IMR-90 (cell line): ENCODE results near the gene PIKFYVE. TPM values are rescaled to one million over a fixed set of nuclear protein-coding genes. Genes with fewer than 3 reads are reported as not detected.
A peak's percentile ranks its signal among the peaks of the same experiment; 100 is the strongest.
"Not testable (repeated sequence)": the region's sequence is repeated elsewhere in the genome, so short reads cannot be mapped to it uniquely, and the experiment has no call there.

Source experiments
- ATAC-seq: fragments of 200-7000 bp; cut with Tn5 transposase; 2 replicates; pipeline ENCODE4 v1.9.1; 2020; ENCODE audit warnings: low read depth, mild to moderate bottlenecking, moderate library complexity
- BruUV-seq: library from RNA; stranded (reverse); fragments of 400-500 nt; replicated peaks from 2 replicates; lab custom pipeline; 2021; lab: Mats Ljungman, UMichigan
- CTCF ChIA-PET: fragments of 300-600 bp; formaldehyde crosslinking; extraction: SDS; loops from one replicate; lab custom pipeline; 2021; ENCODE audit warnings: antibody characterized with exemption; lab: Yijun Ruan, JAX
- POLR2A ChIA-PET: fragments of 300-600 bp; sonication (Branson Sonifier 250); formaldehyde crosslinking; loops from one replicate; lab custom pipeline; 2022; ENCODE audit warnings: antibody characterized with exemption; ENCODE audit not compliant: unreplicated experiment; lab: Charles Lee
- DNase-seq: peaks from one replicate; pipeline ENCODE4 v3.0.0; 2013
- H2AFZ ChIP-seq: replicated peaks from 2 replicates; pipeline ENCODE3; 2013; ENCODE audit warnings: low read length, mild to moderate bottlenecking; ENCODE audit not compliant: poor library complexity
- H2AK5ac ChIP-seq: 2 replicates; pipeline ENCODE4 v1.6.1; 2013; ENCODE audit warnings: low read depth, low read length, inconsistent platforms
- H2AK9ac ChIP-seq: replicated peaks from 2 replicates; pipeline ENCODE3; 2013; ENCODE audit warnings: mild to moderate bottlenecking, low read depth, low read length, moderate library complexity; ENCODE audit not compliant: poor library complexity
- H2BK120ac ChIP-seq: 2 replicates; pipeline ENCODE4 v1.6.1; 2013; ENCODE audit warnings: low read depth, low read length, inconsistent platforms
- H2BK15ac ChIP-seq: 3 replicates; pipeline ENCODE4 v1.6.1; 2013; ENCODE audit warnings: low read depth, low read length, inconsistent platforms
- H2BK20ac ChIP-seq: 2 replicates; pipeline ENCODE4 v1.6.1; 2013; ENCODE audit warnings: low read depth, mild to moderate bottlenecking, inconsistent platforms, low read length, moderate library complexity
- H2BK5ac ChIP-seq: 2 replicates; pipeline ENCODE4 v1.6.1; 2013; ENCODE audit warnings: mild to moderate bottlenecking, low read depth, low read length, inconsistent platforms; ENCODE audit not compliant: poor library complexity, severe bottlenecking
- H3K14ac ChIP-seq: replicated peaks from 2 replicates; pipeline ENCODE4 v1.6.1; 2013; ENCODE audit warnings: low read depth, low read length, inconsistent platforms
- H3K18ac ChIP-seq: 2 replicates; pipeline ENCODE4 v1.6.1; 2013; ENCODE audit warnings: low read depth, low read length, control low read depth
- H3K23ac ChIP-seq: 2 replicates; pipeline ENCODE4 v1.6.1; 2013; ENCODE audit warnings: low read depth, low read length, inconsistent platforms
- H3K27ac ChIP-seq: 2 replicates; pipeline ENCODE4 v1.5.1; 2013; ENCODE audit warnings: mild to moderate bottlenecking, control low read depth, low read length; ENCODE audit not compliant: insufficient read depth
- H3K27me3 ChIP-seq: 2 replicates; pipeline ENCODE4 v1.6.1; 2013; ENCODE audit warnings: low read length; ENCODE audit not compliant: control insufficient read depth, insufficient read depth
- H3K36me3 ChIP-seq: 2 replicates; pipeline ENCODE4 v1.6.1; 2013; ENCODE audit warnings: low read length, mixed read lengths; ENCODE audit not compliant: control insufficient read depth, insufficient read depth
- H3K4ac ChIP-seq: 2 replicates; pipeline ENCODE4 v1.6.1; 2013; ENCODE audit warnings: low read depth, low read length, inconsistent platforms
- H3K4me1 ChIP-seq: 2 replicates; pipeline ENCODE4 v1.6.1; 2013; ENCODE audit warnings: low read length, mixed read lengths; ENCODE audit not compliant: control insufficient read depth, insufficient read depth
- H3K4me2 ChIP-seq: 2 replicates; pipeline ENCODE4 v1.6.1; 2013; ENCODE audit warnings: low read depth, mild to moderate bottlenecking, control low read depth, low read length, moderate library complexity
- H3K4me3 ChIP-seq: 2 replicates; pipeline ENCODE4 v1.5.1; 2013; ENCODE audit warnings: low read depth, mild to moderate bottlenecking, control low read depth, low read length, moderate library complexity; ENCODE audit not compliant: insufficient read depth
- H3K56ac ChIP-seq: 2 replicates; pipeline ENCODE4 v1.6.1; 2013; ENCODE audit warnings: low read length, inconsistent platforms; ENCODE audit not compliant: insufficient read depth; ENCODE audit errors: extremely low read depth
- H3K79me1 ChIP-seq, 2 experiments: 2 replicates each; pipeline ENCODE4 v1.6.1; 2013; ENCODE audit warnings: low read length in 2 of 2, inconsistent platforms in 1 of 2, low read depth in 1 of 2
- H3K9ac ChIP-seq: 2 replicates; pipeline ENCODE4 v1.6.1; 2013; ENCODE audit warnings: low read depth, low read length, control low read depth
- H3K9me1 ChIP-seq: 2 replicates; pipeline ENCODE4 v1.6.1; 2013; ENCODE audit warnings: low read length, inconsistent platforms; ENCODE audit not compliant: insufficient read depth
- H3K9me3 ChIP-seq: 2 replicates; pipeline ENCODE4 v1.6.1; 2013; ENCODE audit warnings: low read length; ENCODE audit not compliant: control insufficient read depth, insufficient read depth
- H4K20me1 ChIP-seq: 2 replicates; pipeline ENCODE4 v1.6.1; 2013; ENCODE audit warnings: low read length, inconsistent platforms; ENCODE audit not compliant: insufficient read depth
- H4K5ac ChIP-seq: 2 replicates; pipeline ENCODE4 v1.6.1; 2013; ENCODE audit warnings: mild to moderate bottlenecking, low read depth, low read length, control low read depth
- H4K8ac ChIP-seq, 2 experiments: 2 replicates each; pipeline ENCODE4 v1.6.1; 2013; ENCODE audit warnings: low read depth in 2 of 2, low read length in 2 of 2, control low read depth in 1 of 2, inconsistent platforms in 1 of 2
- H4K91ac ChIP-seq: 2 replicates; pipeline ENCODE4 v1.6.1; 2013; ENCODE audit warnings: low read depth, low read length, inconsistent platforms; ENCODE audit not compliant: insufficient read depth
- BHLHE40 ChIP-seq: fragments of 150-350 bp; IDR thresholded peaks from 2 replicates; pipeline ENCODE4 v1.6.1; 2016; ENCODE audit warnings: mild to moderate bottlenecking, low read depth, low read length
- FOS ChIP-seq: fragments of 150-350 bp; IDR thresholded peaks from 2 replicates; pipeline ENCODE4 v1.6.1; 2016; ENCODE audit warnings: low read depth, low read length
- MAFK ChIP-seq: IDR thresholded peaks from 2 replicates; pipeline ENCODE4 v1.6.1; 2012; ENCODE audit warnings: low read depth, low read length, improper control_type of control experiment
- MAZ ChIP-seq: IDR thresholded peaks from 2 replicates; pipeline ENCODE4 v1.6.1; 2012; ENCODE audit warnings: low read depth, mild to moderate bottlenecking, low read length, improper control_type of control experiment, moderate library complexity, borderline replicate concordance
- MXI1 ChIP-seq: IDR thresholded peaks from 2 replicates; pipeline ENCODE4 v1.6.1; 2012; ENCODE audit warnings: low read depth, mild to moderate bottlenecking, low read length, moderate library complexity, borderline replicate concordance
- NFE2L2 ChIP-seq: fragments of 150-350 bp; IDR thresholded peaks from 2 replicates; pipeline ENCODE4 v1.6.1; 2016; ENCODE audit warnings: low read depth, mild to moderate bottlenecking, low read length
- POLR2A ChIP-seq: IDR thresholded peaks from 2 replicates; pipeline ENCODE4 v1.6.1; 2012; ENCODE audit warnings: mild to moderate bottlenecking, low read depth, low read length
- RAD21 ChIP-seq: IDR thresholded peaks from 2 replicates; pipeline ENCODE4 v1.6.1; 2012; ENCODE audit warnings: low read length, improper control_type of control experiment
- RCOR1 ChIP-seq: IDR thresholded peaks from 2 replicates; pipeline ENCODE4 v1.6.1; 2012; ENCODE audit warnings: mild to moderate bottlenecking, low read length, improper control_type of control experiment; ENCODE audit not compliant: insufficient replicate concordance
- RFX5 ChIP-seq: IDR thresholded peaks from 2 replicates; pipeline ENCODE4 v1.8.0; 2012; ENCODE audit warnings: low read depth, mild to moderate bottlenecking, low read length, moderate library complexity
- WGBS, 2 experiments: methylation state at CpG; one replicate each; pipeline versions ENCODE4 v1.1.5 to v1.1.7; 2013; ENCODE audit warnings: missing lambda C conversion rate in 2 of 2; ENCODE audit not compliant: insufficient read length in 1 of 2; ENCODE audit errors: extremely low coverage in 2 of 2; 5-methylcytosine and 5-hydroxymethylcytosine counted together
- dilution Hi-C: fragments of 300-500 bp; cut with HindIII; formaldehyde crosslinking; loops from one replicate; pipeline ENCODE4 v1.14.3; 2018; ENCODE audit warnings: low sequenced_read_pairs; ENCODE audit not compliant: unreplicated experiment
- in situ Hi-C: fragments of 300-500 bp; cut with MboI; formaldehyde crosslinking; loops from 3 replicates; pipeline ENCODE4 v1.14.3; 2019; ENCODE audit warnings: low sequenced_read_pairs, inconsistent platforms, mixed read lengths
- intact Hi-C: fragments of 100-400 bp; cut with micrococcal nuclease; formaldehyde crosslinking; loops from 2 replicates; pipeline ENCODE4 v1.10.0; 2022
- polyA plus RNA-seq, 3 experiments: library from polyadenylated mRNA; depleted of rRNA; stranded (reverse); fragments of >200 nt; gene quantifications; 2 replicates each; pipeline ENCODE4 v1.2.3, GENCODE V29; 2012; ENCODE audit warnings: low replicate concordance in 1 of 3
- total RNA-seq: library from RNA; depleted of rRNA; stranded (reverse); fragments of >200 nt; gene quantifications from 2 replicates; pipeline ENCODE4 v1.2.3, GENCODE V29; 2012
- TF ChIP-seq, protein P1 (sequence below): fragments of 150-350 bp; IDR thresholded peaks from 2 replicates; pipeline ENCODE4 v1.6.1; 2017; ENCODE audit warnings: mild to moderate bottlenecking, antibody characterized with exemption, low read length, low read depth

Gene PIKFYVE
- total and polyA plus RNA-seq, 2 of the 4 experiments (the other 2 are of a cell fraction): 9.3 to 34.6 TPM

DNA sequence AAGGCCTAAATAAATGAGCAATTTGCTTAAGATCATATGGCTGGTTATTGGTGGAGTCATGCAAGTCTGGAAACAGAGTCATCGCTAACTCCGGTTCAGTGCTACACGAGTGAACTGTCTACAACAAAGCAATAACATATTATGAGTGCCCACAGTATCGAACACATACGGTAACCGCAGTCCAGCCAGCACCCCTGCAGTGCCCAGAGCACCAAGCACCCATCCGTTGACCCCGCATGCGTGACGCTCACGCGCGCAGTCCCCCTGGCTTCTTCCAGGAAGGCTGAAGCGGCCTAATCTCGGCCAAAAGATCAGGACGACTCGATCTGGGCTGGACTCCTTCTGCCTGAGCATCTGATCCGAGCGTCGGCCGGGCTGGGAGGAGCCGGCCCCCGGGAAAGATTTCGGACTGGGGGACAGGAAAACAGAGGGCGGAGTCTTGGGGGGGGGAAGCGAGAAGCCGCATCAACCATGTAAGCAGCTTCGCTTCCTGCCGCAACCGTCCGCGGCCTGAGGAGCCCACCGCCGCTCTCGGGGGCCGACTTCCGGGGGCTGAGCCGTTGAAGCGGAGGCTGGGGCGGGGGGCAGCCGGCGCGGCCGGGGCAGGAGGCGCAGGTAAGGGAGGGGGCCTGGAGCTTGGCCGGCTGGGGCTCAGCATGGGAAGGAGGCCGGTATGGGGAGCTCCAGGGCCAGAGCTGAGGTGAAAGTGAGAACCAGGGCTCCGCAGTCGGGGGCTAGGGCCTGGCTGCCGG lies at the start of gene PIKFYVE (continued):
- TF ChIP-seq NFE2L2 (no peak), FOS (peak; percentile 32; the same call in 1 of the 2 replicates), BHLHE40 (peak; percentile 97), RFX5 (no peak), RAD21 (no peak), MAZ (peak; percentile 68; the same call in 1 of the 2 replicates), RCOR1 (no peak), MAFK (no peak; the same call in 1 of the 2 replicates), MXI1 (peak; percentile 35; the same call in 1 of the 2 replicates), POLR2A (peak; percentile 83)
- TF ChIP-seq, protein P1, sequence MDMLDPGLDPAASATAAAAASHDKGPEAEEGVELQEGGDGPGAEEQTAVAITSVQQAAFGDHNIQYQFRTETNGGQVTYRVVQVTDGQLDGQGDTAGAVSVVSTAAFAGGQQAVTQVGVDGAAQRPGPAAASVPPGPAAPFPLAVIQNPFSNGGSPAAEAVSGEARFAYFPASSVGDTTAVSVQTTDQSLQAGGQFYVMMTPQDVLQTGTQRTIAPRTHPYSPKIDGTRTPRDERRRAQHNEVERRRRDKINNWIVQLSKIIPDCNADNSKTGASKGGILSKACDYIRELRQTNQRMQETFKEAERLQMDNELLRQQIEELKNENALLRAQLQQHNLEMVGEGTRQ: peak; percentile 73

DNA sequence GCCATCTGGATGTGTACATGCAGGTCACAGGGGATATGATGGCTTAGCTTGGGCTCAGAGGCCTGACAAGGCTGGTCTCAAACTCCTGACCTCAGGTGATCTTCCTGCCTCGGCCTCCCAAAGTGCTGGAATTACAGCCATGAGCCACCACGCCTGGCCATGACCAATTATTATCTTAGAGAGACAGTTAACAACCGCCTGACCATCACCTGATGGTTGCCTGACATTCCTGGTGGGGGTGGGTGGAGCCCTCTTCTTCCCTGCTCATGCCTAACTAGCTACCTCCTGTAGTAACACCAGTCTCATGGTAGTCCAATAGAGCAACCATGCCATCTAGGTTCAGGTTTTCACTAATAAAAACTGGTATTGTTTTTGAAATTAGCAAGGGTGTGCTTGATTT lies 44.2 kb upstream of the PIKFYVE start:
- H2AFZ ChIP-seq, POLR2A ChIA-PET, H2AK5ac ChIP-seq, H3K36me3 ChIP-seq, intact Hi-C loops, H4K5ac ChIP-seq, H2BK15ac ChIP-seq, H2BK5ac ChIP-seq, BruUV-seq, H3K79me1 ChIP-seq, CTCF ChIA-PET, dilution Hi-C loops, H3K18ac ChIP-seq, H4K91ac ChIP-seq, H3K27me3 ChIP-seq, H4K8ac ChIP-seq, DNase-seq, ATAC-seq, H3K56ac ChIP-seq, H4K20me1 ChIP-seq, H3K9me1 ChIP-seq, in situ Hi-C loops, H3K9me3 ChIP-seq, H3K14ac ChIP-seq, H2BK20ac ChIP-seq, H3K4me2 ChIP-seq, H2BK120ac ChIP-seq, H2AK9ac ChIP-seq, H3K4ac ChIP-seq, H3K9ac ChIP-seq, H3K27ac ChIP-seq, H3K23ac ChIP-seq, H3K4me3 ChIP-seq, H3K4me1 ChIP-seq: not testable (repeated sequence)
- no CpG with 5 or more reads among the region's 3 CpGs for WGBS, 2 experiments
